ENCODE measurements around the gene OIT3. TPM values are rescaled to one million over a fixed set of nuclear protein-coding genes. Genes with fewer than 3 reads are reported as not detected.

Gene OIT3
- total and polyA plus RNA-seq, 2 donors (not counting 3 experiments of a cell fraction or from before 2014, with no cell fraction given), result 0.15 TPM; not detected in 1

DNA sequence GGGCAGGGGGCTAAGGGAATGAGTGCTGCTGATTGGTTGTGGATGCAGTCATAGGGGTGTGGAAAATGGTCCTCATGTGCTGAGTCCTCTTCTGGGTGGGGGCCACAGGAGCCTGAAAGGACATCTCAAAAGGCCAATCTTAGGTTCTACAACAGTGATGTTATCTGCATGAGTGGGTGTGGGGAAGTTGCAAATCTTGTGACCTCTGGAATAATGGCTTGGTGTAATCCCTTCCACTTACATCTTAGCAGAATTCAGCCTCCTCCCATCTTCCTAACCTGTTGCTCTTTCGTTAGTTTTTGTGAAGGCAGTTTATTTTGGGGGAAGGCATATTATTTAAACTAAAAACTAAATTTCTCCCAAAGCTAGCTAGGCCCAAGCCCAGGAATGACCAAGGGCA lies 42.0 kb upstream of the OIT3 start:
- Histone ChIP-seq H2AFZ (ENCODE audit: low read depth, low read length) (no peak overlapping the region), H3K9me1 (replicated peaks; ENCODE audit: control insufficient read depth, extremely low read depth, insufficient read depth, low read length) (no peaks in the 10 kb centered on the region), H4K20me1 (replicated peaks; ENCODE audit: control insufficient read depth, extremely low read depth, insufficient read depth, low read length) (no peaks in the 10 kb centered on the region), H3K9ac (replicated peaks; ENCODE audit: extremely low read depth, insufficient read depth, low read length) (no peak overlapping the region), H3K27ac (ENCODE audit: insufficient read depth, low read depth, low read length) (no peak overlapping the region), H3K27me3 (ENCODE audit: control insufficient read depth in 2 of 2, insufficient read depth in 2 of 2, low read length in 2 of 2) (no peaks in the 10 kb centered on the region), H3K4me1 (ENCODE audit: control insufficient read depth, extremely low read depth, insufficient read depth, low read length) (no peaks in the 10 kb centered on the region), H3K36me3 (ENCODE audit: control insufficient read depth in 2 of 2, extremely low read depth in 1 of 2, insufficient read depth in 2 of 2, low read length in 2 of 2) (no peaks in the 10 kb centered on the region), H3K4me2 (ENCODE audit: insufficient read depth, low read length) (no peak overlapping the region), H3K4me3 (replicated peaks in 1 of 3; ENCODE audit: insufficient read depth in 1 of 3, low read depth in 1 of 3, low read length in 3 of 3) (no peak overlapping the region), H3K79me2 (ENCODE audit: control insufficient read depth, insufficient read depth, low read length) (no peaks in the 10 kb centered on the region), H3K9me3 (replicated peaks; ENCODE audit: control insufficient read depth, insufficient read depth, low read length) (no peaks in the 10 kb centered on the region)
- TF ChIP-seq EZH2 (IDR thresholded peaks at IDR 0.05; ENCODE audit: borderline replicate concordance, low read depth, low read length, severe bottlenecking) (no peak), GATA2 (IDR thresholded peaks at IDR 0.05; ENCODE audit: insufficient read depth, insufficient read length, low read depth, low read length) (no peak), MYC (IDR thresholded peaks at IDR 0.05; ENCODE audit: low read depth, low read length) (no peak), POLR2AphosphoS5 (IDR thresholded peaks at IDR 0.05; ENCODE audit: insufficient read depth, low read depth, low read length) (no peak), POLR2A (IDR thresholded peaks at IDR 0.05; ENCODE audit: low read depth, low read length) (no peak), JUN (IDR thresholded peaks at IDR 0.05; ENCODE audit: borderline replicate concordance, insufficient read depth, insufficient read length, low read depth) (no peak), FOS (IDR thresholded peaks at IDR 0.05; ENCODE audit: borderline replicate concordance, insufficient read depth, low read length) (no peak)
- TF ChIP-seq, protein P1, sequence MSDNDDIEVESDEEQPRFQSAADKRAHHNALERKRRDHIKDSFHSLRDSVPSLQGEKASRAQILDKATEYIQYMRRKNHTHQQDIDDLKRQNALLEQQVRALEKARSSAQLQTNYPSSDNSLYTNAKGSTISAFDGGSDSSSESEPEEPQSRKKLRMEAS (IDR thresholded peaks at IDR 0.05; ENCODE audit: insufficient read depth, insufficient read length), result no peak
- TF ChIP-seq, protein P2, sequence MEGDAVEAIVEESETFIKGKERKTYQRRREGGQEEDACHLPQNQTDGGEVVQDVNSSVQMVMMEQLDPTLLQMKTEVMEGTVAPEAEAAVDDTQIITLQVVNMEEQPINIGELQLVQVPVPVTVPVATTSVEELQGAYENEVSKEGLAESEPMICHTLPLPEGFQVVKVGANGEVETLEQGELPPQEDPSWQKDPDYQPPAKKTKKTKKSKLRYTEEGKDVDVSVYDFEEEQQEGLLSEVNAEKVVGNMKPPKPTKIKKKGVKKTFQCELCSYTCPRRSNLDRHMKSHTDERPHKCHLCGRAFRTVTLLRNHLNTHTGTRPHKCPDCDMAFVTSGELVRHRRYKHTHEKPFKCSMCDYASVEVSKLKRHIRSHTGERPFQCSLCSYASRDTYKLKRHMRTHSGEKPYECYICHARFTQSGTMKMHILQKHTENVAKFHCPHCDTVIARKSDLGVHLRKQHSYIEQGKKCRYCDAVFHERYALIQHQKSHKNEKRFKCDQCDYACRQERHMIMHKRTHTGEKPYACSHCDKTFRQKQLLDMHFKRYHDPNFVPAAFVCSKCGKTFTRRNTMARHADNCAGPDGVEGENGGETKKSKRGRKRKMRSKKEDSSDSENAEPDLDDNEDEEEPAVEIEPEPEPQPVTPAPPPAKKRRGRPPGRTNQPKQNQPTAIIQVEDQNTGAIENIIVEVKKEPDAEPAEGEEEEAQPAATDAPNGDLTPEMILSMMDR (IDR thresholded peaks at IDR 0.05; ENCODE audit: extremely low read depth in 1 of 2, insufficient read depth in 1 of 2, low read depth in 1 of 2, low read length in 2 of 2), result no peak
- BruUV-seq (replicated peaks), result no TSS peak
- CTCF ChIA-PET, result interaction anchor here (1.6 kb wide), 1 partner anchor 17 kb away, joined by 5 read pairs; no protein-coding TSS in a partner anchor
- no peak for DNase-seq (ENCODE audit: low read depth, low spot score)
- no peak for FAIRE-seq
- POLR2A ChIA-PET, result no interaction called here
- intact Hi-C loops (cut with micrococcal nuclease) (no loop called here), dilution Hi-C loops (cut with MboI; ENCODE audit: extremely low pct_ligation_motif_present, low sequenced_read_pairs) (no loop called here)

All from endothelial cell of umbilical vein (primary cell).